Activated T-cell treated with anti-CD3 and anti-CD28 coated beads for 48 hours (primary cell): ENCODE measurements around the gene COCH.
"Not testable (repeated sequence)": the region's sequence is repeated elsewhere in the genome, so short reads cannot be mapped to it uniquely, and the experiment has no call there.

ENCODE experiments used
- DNase-seq: peaks from one replicate; pipeline ENCODE4 v3.0.0-alpha.2; 2020; ENCODE audit warnings: low read depth

The COCH gene

DNA sequence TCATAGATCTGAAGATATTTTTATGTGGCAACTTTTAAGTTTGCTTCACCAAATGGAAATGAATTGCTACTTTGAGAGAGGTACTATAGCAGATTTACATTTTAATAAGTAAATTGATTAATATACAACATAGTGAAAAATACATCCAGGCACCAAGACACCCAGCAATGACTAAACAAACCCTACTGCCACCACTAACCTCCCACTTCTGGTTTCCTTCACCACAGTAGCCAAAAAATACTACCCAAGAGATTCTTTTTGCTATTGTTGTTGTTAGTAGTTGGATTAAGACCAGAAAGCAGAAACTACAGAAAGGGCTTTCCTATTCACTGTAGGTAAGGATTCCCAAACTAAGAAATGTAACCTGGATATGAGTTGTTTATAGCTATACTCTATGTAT lies 54.1 kb downstream of the COCH start:
- DNase-seq = no peak

- DNase-seq = not testable (repeated sequence)
These were observed 59.6 kb downstream of the COCH start for GRCh38 chr14:30933937-30934336.

DNA sequence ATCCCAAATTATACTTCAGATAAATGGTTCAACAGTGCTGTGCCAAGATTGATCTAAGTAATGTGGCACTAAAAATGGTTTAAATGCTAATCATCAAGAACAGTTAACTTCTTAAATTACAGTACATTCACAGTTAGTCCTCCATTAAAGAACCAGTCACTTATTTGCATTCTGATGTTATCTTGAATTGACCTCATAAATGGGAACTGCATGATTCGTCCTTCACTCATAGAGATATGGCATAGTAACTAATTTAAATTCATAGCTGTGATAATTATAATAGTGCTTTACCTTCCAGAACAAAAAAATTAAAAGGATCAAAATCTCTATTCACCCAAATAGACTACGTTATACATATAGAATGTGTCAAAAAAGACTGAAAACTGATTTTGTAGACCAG lies 61.1 kb downstream of the COCH start:
- DNase-seq = no peak

DNA sequence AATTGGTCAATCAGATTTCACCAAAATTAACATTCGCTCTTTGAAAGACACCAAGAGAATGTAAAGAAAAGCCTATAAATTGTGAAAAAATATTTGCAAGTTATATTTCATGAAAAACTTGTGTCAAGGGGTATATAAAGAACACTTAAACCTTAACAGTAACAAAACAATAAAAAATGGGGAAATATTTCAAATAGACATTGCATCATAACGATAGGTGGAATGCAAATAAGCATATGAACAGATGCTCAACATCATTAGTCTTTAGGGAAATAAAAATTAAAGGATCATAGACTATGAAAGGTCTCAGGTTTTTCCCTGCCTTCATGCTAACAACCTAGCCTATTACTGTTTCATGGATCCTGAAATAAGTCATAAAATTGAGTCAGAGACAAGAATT lies 64.3 kb downstream of the COCH start:
- no peak for DNase-seq
